Retina (tissue), 1 donor: ENCODE measurements around the gene ONECUT2.
A peak's percentile ranks its signal among the peaks of the same experiment; 100 is the strongest.
"Not testable (repeated sequence)": the region's sequence is repeated elsewhere in the genome, so short reads cannot be mapped to it uniquely, and the experiment has no call there.

Experiments used
- DNase-seq: peaks from one replicate; pipeline ENCODE4 v3.0.0-alpha.2; 2016

The ONECUT2 gene

DNA sequence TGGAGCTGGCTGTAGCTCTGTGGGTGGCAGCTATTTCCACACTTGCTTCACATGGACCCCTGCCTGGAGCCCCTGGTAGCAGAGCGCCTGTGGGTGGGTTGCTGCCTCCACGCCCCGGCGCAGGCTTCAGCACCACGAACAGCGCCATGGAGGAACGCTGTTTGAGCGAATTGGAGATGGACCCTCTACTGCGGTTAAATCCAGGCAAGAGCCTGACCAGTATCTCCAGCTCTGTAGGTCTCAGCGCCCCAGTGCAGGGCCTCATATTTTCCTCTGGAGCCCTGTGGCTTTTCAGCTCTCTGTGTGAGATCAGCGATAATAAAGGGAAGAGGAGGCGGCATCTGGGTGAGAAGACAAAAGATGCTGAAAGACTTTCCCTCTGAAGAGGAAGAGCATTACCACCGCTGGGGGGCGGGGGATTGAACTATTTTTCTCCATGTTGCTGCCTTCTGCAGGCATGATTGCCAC is 12.0 kb downstream of the ONECUT2 start:
- peak; percentile 82 for DNase-seq

DNA sequence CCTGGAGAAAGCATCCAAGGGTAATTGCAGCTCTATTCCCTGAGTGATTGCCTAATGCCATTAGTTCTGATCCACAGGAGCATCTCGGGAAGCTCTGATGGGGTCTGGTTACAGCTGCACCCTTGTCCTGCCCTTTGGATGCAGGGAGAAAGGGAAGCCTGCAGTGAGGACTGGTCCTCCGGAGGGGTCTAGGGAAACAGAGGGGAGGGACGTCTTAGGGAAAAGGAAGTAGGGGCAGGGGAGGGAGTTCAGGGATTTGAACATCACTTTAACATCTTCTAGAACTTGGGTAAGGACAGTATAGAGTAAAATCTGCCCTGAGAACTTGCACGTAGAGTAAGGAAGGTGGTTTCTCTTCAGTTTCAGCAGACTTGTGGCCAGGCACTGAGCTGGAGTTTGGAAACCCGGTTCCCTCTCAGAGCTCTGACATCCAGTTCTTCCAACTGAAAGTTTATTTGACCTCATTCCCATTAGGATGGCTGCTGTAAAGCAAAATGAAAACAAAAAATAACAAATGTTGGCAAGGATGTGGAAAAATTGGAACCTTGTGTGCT is 20.5 kb downstream of the ONECUT2 start:
- no peak for DNase-seq

DNA sequence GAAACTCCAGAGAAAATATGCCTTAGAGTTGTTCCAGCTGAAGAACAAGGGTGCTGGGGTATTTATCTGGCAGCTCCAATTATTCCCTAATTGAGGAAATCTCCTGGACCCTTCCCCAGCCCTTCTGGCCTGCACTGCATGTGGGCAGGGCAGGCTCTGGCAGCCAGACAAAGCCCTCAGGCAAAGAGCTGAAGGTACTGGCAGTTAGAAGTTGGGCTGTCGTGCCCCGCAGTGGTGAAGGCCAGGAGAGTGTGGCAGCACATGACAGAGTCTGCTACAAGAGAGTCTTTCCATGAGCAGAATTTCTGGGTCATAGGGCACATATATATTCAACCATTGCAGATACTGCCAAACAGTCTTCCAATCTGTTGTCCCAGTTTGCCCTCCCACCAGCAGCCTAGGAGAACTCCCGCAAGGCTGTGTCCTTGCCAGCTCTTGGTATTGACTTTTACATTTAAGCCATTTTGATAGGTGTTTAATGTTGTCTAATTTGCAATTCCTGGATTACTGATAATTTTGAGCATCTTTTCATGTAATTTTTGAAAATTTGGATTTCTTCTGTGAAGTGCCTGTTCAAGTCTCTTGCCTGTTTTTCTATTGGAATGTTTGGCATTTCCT is 26.6 kb downstream of the ONECUT2 start:
- no peak for DNase-seq

DNA sequence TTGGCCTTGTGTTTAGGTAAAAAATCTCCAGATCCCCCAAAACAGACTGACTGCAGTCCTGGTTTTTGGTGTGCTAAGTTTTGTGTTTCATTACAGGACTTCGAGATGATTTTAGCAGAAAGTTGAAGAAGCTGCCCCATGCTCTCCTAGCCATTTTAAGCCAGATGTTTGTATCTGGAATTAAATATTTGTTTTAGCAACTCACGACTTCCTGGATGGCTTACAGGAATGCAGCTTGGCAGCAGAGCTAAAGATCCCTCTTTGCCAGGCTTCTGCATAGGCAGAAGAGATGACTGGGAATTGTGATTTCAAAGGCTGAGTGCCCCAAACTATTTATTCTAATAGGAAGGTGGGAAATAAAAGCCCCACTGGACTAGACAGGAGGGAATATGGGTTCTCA is 31.1 kb downstream of the ONECUT2 start:
- DNase-seq = no peak

DNA sequence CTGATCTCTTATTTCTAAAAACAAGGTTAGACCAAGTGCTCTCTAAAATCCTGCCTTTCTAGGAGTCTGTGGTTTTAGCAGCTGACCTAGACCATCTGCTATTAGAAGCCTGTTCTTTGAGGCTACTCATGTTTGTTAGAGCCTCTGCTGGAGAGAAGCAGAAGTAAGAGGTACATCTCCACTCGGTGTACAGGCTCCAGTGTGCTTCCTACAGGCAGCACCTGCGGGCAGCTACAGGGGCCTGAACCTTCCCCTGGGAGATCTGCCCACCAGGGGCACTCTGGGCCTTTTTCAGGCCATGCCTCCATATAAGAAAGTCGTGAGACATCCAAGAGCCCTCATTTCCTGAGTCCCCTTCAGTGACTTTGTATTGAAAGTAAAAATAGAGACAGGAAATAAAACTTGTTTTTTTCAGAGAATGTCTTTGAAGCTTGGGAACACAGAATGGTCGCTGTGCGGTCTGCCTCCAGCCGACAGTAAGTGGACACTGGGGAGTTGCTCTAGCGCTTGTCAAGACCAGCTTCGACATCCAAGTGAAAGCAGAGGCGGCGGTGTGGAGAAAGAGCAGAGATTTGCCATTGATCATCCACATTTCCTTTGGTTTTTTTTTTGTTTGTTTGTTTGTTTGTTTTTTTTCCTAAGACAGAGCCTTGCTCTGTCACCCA is 31.7 kb downstream of the ONECUT2 start:
- no peak for DNase-seq

DNA sequence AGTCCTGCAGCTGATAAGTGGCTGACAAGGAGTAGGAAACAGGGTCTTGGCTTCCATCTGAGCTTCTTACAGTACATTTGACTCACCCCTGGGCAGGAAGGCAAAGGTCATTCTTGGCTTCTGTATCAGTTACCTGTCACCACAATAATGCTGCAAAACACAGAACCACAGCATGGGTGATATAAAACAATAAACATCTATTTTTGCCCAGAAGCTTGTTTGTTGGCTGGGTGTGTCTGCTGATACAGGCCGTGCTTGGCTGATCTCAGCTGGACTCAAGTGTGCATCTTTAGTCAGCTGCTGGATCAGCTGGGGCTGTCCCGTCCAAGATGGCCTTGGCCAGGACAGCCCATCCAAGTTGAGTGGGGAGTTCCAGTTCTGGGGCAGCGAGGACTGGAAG is 34.7 kb downstream of the ONECUT2 start:
- no peak for DNase-seq

DNA sequence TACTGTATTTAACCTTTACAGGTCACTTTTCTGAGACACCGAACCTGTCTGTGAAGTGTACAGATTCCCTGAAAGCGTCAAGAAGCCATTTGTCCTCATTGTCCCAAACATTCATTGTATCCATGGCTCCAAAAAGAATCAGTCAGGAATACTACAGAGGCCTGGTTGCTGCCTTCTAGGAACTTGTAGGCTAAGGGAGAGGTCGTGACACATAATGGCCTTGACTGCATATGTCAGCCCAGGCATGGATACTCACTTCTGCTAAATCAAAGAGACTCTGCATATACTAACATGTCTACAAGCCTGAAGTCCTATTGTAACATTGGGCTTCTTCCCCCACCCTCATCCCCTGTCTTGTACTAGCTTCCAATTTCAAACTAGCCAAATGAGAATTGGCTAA is 40.2 kb downstream of the ONECUT2 start:
- DNase-seq = no peak

DNA sequence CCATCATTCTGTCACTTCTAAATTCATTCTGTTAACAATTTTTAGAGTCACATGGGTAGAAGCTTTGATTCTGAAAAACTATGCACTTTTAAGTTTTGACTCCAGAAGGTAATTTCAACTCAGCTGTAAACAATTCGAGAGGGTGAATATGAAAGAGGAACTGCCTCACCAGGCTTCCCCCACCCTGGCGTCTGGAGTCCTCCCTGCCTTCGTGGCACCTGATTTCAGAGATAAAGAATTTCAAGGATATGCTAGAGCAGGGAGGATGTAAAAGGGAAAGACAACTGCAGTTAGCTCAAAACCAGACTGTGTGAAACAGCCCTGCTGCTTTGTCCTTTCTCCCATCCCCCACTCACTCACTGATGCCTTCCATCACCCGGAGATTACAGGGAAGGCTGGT is 40.7 kb downstream of the ONECUT2 start:
- DNase-seq = no peak

DNA sequence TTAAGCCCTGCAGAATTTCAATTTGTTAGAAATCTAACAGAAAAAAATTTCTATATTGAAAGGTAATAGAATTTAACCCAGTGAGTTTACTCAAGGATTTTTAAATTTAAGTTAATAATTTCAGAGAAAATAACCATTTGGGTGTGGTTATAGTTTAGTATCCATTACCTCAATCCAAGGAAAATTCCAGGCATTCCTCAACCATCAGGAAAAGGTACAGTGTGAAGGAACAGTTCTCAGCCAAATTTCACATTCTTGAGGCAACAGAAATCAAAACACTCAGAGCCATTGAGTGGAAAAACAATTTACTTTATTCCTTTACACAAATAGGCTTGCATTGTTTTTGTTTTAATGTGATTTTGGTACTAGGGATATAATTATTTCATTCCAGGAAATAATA is 45.6 kb downstream of the ONECUT2 start:
- no peak for DNase-seq

DNA sequence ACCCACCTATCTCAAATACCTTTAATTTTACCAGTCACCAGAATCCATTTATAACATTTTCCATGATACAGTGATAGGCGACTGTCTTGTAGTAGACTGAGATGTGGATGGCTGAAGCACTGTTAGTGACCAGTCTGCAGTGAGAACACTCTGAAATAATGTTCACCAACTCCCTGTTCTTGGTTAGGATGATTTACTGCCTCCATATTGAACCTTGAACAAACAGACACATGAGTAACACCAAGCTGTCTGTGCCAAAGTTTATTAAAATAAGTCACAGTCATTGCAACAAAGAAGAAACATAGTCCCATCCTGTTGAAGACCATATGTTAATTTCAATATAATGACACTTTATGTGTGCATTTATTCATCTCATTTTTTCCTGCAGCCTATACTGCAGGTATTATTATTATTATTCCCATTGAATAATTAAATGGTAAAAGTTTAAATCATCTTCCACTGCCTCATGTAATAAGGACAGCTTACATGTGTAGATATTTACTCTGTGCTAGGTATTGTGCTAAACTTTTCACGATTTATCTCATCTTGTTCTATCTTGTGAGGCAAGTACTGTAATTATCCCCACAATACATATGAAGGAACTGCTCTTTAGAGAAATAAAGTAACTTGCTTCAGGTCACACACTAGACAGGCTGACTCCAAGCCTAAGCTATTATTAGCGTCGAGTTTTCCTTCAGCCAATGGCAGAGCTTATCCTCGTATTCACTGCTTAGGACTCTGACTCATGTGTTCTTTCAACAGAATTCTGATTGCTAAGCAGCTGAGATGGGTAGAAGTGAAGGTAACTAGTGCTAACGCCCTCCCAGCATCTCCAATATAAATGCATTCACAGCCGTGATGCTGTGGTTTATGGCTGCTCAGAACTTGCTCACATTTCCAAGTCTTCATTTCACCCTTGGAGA is 62.5 kb downstream of the ONECUT2 start:
- no peak for DNase-seq

DNA sequence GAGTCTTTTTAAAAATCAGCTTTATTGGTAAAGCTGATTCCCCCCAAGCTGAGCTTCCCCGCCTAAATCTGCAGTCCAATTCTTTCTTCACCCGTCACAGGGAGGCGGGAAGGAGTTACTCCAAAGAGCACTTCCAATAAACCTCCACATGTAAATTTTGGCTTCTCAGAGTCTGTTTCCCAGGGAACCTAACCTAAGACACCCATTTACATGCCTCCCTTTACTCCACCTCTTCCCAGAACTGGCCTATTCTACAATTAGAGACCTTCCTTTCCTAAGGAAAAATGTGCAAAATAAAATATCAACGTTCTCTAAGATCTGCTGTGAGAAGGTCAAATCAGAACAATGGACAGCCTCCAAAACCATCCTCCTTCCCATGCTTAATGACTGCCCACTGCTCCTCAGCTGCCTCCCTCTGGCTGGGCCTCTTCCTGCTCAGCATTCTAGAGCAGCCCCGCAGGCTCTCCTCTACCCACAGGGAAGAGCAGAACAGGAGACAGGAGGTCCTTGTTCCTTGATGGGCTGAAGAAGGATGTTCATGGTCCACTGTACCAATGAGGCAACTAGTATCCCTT is 63.6 kb downstream of the ONECUT2 start:
- DNase-seq = no peak

DNA sequence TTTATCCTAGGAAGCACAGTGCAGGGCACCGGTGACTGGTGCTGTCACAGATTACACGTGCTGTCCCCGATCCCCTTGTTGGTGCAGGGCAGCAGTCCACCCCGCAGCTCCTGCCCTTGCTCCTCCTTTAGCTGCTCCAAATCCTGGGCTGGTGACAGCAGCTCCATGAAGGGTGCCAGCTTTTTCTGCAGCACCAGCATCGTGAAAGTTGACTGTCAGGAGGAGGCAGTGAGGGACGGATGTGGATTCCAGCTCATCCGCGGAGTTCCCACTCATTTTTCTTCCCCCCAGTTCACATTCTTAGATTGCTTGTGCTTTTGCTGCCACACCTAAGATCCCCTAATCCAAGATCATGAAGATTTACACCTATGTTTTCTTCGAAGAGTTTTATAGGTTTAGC is 67.5 kb downstream of the ONECUT2 start:
- DNase-seq = no peak

DNA sequence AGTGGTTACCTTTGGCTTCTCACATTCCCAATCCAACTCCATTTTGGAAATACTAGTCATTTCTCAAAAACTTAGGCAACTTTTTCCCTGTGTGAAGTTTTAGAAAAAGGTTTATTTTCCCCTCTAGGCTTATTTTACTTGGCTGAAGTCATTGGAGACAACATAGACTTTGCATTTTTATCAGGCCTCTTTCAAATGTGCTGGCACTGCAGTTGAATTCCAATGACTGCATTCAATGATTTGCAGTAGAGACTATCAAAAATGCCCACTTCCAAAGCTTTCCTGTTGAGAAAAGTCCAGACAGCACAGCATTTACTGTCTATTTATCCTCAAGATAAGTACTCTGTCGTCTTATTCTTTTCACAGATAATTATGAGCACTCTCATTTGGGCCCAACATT is 70.1 kb downstream of the ONECUT2 start:
- DNase-seq = no peak

DNA sequence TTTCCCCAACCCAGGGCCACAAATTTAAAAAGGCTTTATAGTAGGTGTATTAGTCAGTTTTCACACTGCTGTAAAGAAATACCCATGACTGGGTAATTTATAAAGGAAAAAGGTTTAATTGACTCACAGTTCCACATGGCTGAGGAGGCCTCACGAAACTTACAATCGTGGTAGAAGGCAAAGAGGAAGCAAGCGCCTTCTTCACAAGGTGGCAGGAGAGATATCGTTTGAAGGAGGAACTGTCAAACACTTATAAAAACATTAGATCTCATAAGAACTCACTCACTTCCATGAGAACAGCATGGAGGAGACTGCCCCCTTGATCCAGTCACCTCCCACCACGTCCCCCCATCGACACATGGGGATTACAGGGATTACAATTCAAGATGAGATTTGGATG is 80.9 kb downstream of the ONECUT2 start:
- DNase-seq = no peak

DNA sequence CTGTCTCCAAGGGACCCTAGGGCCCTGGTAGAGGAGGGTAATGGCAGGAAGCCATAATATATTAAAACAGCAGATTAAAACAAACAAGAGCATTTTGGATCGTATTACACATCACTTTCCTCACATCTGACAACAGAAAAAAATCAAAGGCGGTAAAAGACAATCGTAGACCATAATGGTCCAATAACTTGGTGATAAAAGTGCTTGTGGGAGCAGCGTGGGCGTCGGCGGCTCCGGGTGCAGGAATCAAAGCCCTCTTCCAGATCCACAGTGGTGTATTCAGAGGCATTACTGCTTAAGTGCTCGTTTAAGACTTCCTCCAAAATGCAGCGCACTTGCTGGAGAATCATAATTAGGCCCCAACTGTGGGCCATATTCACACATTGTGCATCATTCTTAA is 83.4 kb downstream of the ONECUT2 start:
- no peak for DNase-seq

DNA sequence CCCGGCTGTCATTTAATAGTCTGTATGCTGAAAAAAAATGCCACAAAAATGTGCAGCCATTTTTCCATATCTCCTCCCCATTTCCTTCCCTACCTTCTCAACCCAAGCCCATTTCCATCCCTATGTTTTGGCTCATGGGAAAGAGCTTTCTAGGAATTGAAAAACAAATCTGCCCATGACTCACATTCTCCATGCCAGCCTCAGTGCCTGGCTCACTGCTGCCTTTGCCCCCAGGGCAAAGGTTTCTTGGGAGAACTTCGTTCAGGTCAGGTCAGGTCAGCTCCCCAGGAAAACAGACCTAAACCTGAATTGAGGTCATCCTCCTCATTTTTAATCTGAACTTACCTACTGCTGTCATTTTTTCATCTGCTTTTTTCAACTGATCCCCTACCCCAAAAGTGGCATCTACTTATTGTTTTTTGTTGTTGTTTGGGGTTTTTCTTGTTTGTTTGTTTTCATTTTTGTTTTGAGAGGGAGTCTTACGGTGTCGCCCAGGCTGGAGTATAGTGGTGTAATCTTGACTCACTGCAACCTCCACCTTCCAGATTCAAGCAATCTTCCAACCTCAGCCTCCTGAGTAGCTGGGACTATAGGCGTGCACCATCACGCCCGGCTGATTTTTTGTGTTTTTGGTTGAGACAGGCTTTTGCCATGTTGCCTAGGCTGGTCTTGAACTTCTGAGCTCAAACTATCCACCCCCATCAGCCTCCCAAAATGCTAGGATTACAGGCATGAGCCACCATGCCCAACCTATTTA is 84.7 kb downstream of the ONECUT2 start:
- DNase-seq = no peak

DNA sequence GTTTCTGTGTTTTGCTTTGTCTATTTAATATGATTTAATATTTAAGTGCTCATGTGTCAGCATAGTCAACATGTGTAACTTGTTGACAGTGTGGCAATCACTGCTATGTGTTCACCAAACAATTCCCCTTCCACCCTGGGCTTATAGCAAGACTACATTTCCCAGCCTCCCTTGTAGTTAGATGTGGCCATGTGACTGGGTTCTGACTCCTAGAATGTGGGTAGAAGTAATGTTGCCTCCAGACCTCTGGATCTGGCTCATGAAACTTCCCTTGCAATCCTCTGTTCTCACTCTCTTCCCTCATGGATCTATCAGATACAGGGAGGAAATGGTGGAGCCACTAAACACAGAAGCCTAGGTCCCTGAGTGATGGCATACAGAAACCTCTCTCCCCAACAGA is 87.2 kb downstream of the ONECUT2 start:
- DNase-seq = not testable (repeated sequence)

DNA sequence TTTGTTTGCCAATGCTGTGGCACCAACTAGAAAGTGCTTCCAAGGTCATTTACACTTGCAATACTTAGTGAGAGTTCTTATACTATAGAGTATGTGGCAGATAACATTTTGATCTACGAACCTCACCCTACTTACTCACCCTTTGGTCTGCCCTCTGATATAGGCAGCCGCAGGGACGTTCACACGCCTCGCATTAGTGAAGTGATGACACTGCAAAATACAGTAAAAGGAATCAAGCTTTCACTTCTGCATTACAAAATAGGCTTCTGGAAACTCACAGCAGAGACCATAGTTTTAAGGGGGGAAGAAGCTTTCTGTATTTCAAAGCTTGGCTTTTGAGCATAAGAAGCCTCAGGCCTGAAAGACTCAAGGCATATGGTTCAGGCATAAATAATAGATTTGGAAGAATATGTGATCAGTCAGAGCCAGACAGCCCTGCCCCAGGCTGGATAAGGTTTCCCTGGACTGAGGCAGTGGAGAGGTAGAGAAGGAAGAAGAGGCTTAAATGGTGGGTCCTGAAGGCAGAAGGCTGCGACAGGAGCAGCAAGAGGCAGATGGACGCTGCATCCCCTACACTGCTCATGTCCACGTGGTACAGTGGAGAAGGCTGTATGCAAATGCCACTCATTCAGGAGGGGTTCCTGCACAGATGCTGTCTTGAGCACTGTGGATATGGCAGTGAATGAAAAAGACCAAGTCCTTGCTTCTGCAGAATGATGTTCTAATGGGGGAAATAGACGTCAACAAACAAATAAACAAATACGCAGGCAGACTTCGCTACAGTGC is 88.2 kb downstream of the ONECUT2 start:
- peak; percentile 37 for DNase-seq

DNA sequence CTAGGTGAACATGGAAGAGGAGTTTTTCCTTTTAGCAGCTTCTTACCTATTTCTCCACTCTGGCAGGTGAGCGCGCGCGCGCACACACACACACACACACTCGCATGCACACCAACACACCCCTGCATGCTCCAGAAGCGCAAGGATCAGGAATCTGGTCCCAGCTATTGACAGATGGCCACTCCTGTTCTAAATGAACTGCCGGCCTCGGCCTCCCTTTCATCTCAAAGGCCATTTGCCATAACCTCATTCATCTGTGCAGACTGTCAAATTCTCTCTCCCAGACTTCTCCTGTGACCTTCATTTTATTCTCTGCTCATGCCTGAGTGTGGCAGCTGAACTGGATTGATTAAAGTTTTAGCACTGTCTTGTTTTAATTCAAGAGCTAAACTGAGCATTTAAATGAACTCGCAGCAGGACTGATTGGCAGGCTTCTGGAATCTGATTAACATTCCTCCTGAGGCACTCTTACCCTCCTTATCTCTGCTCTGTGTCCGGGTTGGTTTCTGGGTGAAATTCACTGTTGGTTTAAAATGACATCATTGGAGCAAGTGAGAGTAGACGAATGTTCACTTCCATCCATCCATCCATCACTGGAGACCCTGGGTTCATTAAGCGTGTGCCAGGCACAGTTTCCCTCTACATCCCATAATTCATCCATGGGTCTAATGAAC is 92.5 kb downstream of the ONECUT2 start:
- no peak for DNase-seq

DNA sequence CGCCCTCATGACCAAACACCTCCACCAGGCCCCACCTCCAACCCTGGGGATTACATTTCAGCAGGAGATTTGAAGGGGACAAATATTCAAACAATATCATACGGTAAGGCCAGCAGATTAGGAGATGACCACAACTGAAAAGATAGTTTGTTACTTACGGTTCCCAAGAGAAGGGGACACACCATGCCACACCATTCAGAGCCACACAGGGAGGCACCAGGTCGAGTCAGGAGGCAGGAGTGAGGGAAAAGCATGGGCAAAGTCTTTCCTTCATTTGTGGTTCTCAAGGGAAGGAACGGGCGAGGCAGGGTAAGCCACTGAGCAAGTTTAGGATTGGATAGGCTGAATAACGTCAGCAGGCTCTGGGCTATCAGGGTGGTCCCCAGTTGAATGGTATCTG is 94.0 kb downstream of the ONECUT2 start:
- no peak for DNase-seq
